Activated CD4-positive, alpha-beta T cell treated with anti-CD3 and anti-CD28 coated beads, Interleukin-2, amount 10 ng/mL, durations not matched to agents 24 days and 14 days (primary cell): ENCODE data around the gene PZP. TPM values are rescaled to one million over a fixed set of nuclear protein-coding genes. Genes with fewer than 3 reads are reported as not detected.

Source experiments
- DNase-seq: peaks from one replicate; pipeline ENCODE4 v3.0.0; 2022
- H3K27ac Mint-ChIP-seq: one replicate; pipeline ENCODE4 v1.8.0; 2022; ENCODE audit warnings: mild to moderate bottlenecking, mixed read lengths
- H3K27me3 Mint-ChIP-seq: one replicate; pipeline ENCODE4 v1.8.0; 2022; ENCODE audit warnings: mixed read lengths
- H3K36me3 Mint-ChIP-seq: one replicate; pipeline ENCODE4 v1.8.0; 2022; ENCODE audit warnings: low read depth, mild to moderate bottlenecking, mixed read lengths
- H3K4me1 Mint-ChIP-seq: one replicate; pipeline ENCODE4 v1.8.0; 2021; ENCODE audit warnings: mixed read lengths
- H3K4me3 Mint-ChIP-seq: one replicate; pipeline ENCODE4 v1.8.0; 2022; ENCODE audit warnings: mild to moderate bottlenecking, moderate library complexity, mixed read lengths
- H3K9me3 Mint-ChIP-seq: one replicate; pipeline ENCODE4 v1.8.0; 2021; ENCODE audit warnings: mixed read lengths
- intact Hi-C: fragments of 100-400 bp; cut with micrococcal nuclease; formaldehyde crosslinking; loops from one replicate; pipeline ENCODE4 v1.15.1; 2023
- total RNA-seq: library from RNA; stranded (reverse); gene quantifications from 2 replicates; pipeline ENCODE4 v1.2.3, GENCODE V29; 2022

The PZP gene
- total RNA-seq, 1 donor from 2014 or later, result not detected

- H3K36me3 Mint-ChIP-seq, result no peaks in the 10 kb centered on the region
- DNase-seq, result no peak
- no peaks in the 10 kb centered on the region for H3K9me3 Mint-ChIP-seq
- no peak overlapping the region for H3K27ac Mint-ChIP-seq
- H3K4me3 Mint-ChIP-seq, result no peak overlapping the region
- H3K27me3 Mint-ChIP-seq, result peaks cover 2% of the 10 kb centered on the region
- intact Hi-C loops, result no loop called here
- H3K4me1 Mint-ChIP-seq, result peaks cover 4% of the 10 kb centered on the region
Observed at GRCh38 chr12:9111525-9111924, 96.7 kb downstream of the PZP start.

GRCh38 chr12:9109737-9110491 lies 98.3 kb downstream of the PZP start:
- no peak overlapping the region for H3K27ac Mint-ChIP-seq

DNA sequence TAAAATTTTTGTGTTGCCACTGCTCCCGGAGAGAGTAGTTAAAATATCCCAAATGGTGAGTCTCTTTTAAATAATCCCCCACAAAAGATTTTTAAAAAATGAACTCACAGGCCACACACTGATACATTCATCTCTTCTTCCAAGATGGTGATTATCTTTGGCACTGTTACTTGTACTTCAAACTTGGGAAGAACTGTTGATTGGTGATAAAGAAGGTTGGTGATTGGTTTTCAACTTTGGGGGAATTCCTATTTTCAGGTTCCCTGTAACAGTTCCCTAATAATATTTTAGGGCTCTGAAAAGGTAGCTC lies 99.0 kb downstream of the PZP start:
- intact Hi-C loops, result no loop called here
- DNase-seq, result peak; percentile 8
- no peaks in the 10 kb centered on the region for H3K9me3 Mint-ChIP-seq
- no peak overlapping the region for H3K27ac Mint-ChIP-seq
- H3K27me3 Mint-ChIP-seq, result no peaks in the 10 kb centered on the region
- no peaks in the 10 kb centered on the region for H3K4me1 Mint-ChIP-seq
- no peak overlapping the region for H3K4me3 Mint-ChIP-seq
- H3K36me3 Mint-ChIP-seq, result no peaks in the 10 kb centered on the region

More at GRCh38 chr12:9109737-9110491, 98.3 kb downstream of the PZP start:
- no peaks in the 10 kb centered on the region for H3K9me3 Mint-ChIP-seq
- H3K4me1 Mint-ChIP-seq, result no peaks in the 10 kb centered on the region
- intact Hi-C loops, result no loop called here
- no peaks in the 10 kb centered on the region for H3K36me3 Mint-ChIP-seq
- H3K27me3 Mint-ChIP-seq, result no peaks in the 10 kb centered on the region
- peak; percentile 12 for DNase-seq
- H3K4me3 Mint-ChIP-seq, result no peak overlapping the region

DNA sequence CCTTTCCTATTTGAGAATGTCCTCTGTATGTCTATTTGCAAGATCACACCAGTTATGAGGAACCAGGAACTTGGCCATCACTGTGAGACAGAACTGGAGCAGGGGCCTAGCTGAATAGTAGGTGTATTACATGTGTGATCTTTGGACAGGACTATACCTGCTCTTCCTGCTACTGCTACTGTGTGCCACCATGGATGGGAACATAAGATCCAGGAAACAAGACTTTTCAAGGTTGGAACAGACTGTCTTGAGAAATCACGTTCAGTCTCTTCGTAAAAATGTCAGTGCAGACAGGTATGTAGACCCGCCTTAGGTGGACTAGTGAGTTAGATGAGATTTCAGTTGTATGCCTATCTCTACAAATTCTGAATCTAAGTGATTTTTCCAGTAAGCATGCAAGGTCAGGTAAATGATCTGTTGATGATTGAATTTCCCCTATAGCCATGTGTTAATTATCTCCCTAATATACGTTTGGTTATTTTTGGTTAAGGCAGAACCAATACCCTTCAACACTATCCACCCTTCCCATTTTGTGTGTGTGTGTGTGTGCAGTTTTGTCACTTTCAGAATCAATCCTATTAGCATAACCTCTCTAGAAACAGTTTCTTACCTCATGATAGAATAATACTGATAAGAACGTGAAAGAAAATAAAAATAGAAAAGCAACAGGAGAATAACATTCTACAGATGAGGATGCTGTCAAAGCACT lies 99.5 kb downstream of the PZP start:
- DNase-seq, result no peak
- no peaks in the 10 kb centered on the region for H3K9me3 Mint-ChIP-seq
- no peaks in the 10 kb centered on the region for H3K36me3 Mint-ChIP-seq
- intact Hi-C loops, result no loop called here
- H3K27ac Mint-ChIP-seq, result no peak overlapping the region
- H3K4me1 Mint-ChIP-seq, result peaks cover under 1% of the 10 kb centered on the region
- no peak overlapping the region for H3K4me3 Mint-ChIP-seq
- H3K27me3 Mint-ChIP-seq, result no peaks in the 10 kb centered on the region

GRCh38 chr12:9107542-9107873 lies 100.7 kb downstream of the PZP start:
- no peak for DNase-seq
- H3K4me1 Mint-ChIP-seq, result peaks cover 4% of the 10 kb centered on the region
- no peaks in the 10 kb centered on the region for H3K27me3 Mint-ChIP-seq
- no peak overlapping the region for H3K27ac Mint-ChIP-seq
- H3K36me3 Mint-ChIP-seq, result no peaks in the 10 kb centered on the region
- intact Hi-C loops, result no loop called here
- H3K4me3 Mint-ChIP-seq, result no peak overlapping the region
- H3K9me3 Mint-ChIP-seq, result no peaks in the 10 kb centered on the region

GRCh38 chr12:9106610-9107541 lies 101.3 kb downstream of the PZP start:
- Mint-ChIP-seq H3K36me3 (no peaks in the 10 kb centered on the region), H3K27me3 (no peaks in the 10 kb centered on the region), H3K9me3 (no peaks in the 10 kb centered on the region), H3K4me3 (no peak overlapping the region), H3K27ac (no peak overlapping the region), H3K4me1 (peaks cover 4% of the 10 kb centered on the region)
- DNase-seq, result no peak
- intact Hi-C loops, result no loop called here

DNA sequence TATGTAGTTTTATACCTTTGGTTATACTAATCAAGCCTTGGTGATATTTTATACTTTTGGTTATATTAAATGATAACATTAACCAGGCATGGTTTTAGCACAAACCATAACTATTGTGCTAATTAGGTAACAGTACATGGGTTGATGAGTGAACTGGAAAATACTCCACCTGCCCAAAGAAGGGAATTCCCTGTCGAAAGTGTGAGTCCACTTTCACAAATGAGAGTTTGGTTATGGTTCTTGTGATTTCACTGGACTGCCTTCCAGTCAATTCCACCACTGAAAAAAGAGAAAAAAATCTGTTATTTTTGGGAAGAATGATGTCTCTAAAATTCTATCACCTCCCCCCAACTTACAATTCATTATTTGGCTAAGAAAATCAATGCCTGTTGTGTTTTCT lies 102.1 kb downstream of the PZP start:
- Mint-ChIP-seq H3K36me3 (no peaks in the 10 kb centered on the region), H3K4me1 (peaks cover 4% of the 10 kb centered on the region), H3K27me3 (no peaks in the 10 kb centered on the region), H3K9me3 (no peaks in the 10 kb centered on the region), H3K4me3 (no peak overlapping the region), H3K27ac (no peak overlapping the region)
- intact Hi-C loops, result no loop called here
- no peak for DNase-seq

GRCh38 chr12:9104767-9105423 lies 103.3 kb downstream of the PZP start:
- no peak overlapping the region for H3K27ac Mint-ChIP-seq
- H3K36me3 Mint-ChIP-seq, result no peaks in the 10 kb centered on the region
- no peaks in the 10 kb centered on the region for H3K27me3 Mint-ChIP-seq
- no peaks in the 10 kb centered on the region for H3K9me3 Mint-ChIP-seq
- peaks cover 4% of the 10 kb centered on the region for H3K4me1 Mint-ChIP-seq
- intact Hi-C loops, result no loop called here
- H3K4me3 Mint-ChIP-seq, result no peak overlapping the region
- no peak for DNase-seq

DNA sequence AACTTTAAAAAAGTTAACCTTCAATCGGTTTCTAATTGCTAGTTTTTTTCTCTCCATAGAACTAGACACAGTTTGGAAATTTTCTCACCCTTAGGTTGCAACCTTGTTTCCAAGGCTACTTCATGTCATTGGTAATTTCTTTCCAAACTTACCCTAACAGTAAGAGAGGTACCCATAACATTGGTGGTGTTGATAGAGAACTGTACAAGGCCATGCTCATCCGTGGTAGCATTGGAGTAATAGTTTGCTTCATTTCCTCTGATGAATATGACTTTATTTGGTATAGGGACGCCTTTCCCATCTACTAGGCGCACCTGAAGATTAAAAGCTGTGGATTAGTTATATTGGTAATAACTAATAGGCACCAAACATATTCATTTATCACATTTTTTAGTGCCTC lies 104.1 kb downstream of the PZP start:
- no peaks in the 10 kb centered on the region for H3K27me3 Mint-ChIP-seq
- intact Hi-C loops, result no loop called here
- no peaks in the 10 kb centered on the region for H3K36me3 Mint-ChIP-seq
- H3K4me1 Mint-ChIP-seq, result peaks cover 4% of the 10 kb centered on the region
- no peak for DNase-seq
- no peaks in the 10 kb centered on the region for H3K9me3 Mint-ChIP-seq
- H3K4me3 Mint-ChIP-seq, result no peak overlapping the region
- H3K27ac Mint-ChIP-seq, result no peak overlapping the region

GRCh38 chr12:9103050-9103849 lies 104.9 kb downstream of the PZP start:
- Mint-ChIP-seq H3K27ac (no peak overlapping the region), H3K9me3 (no peaks in the 10 kb centered on the region), H3K27me3 (no peaks in the 10 kb centered on the region), H3K36me3 (no peaks in the 10 kb centered on the region), H3K4me3 (no peak overlapping the region), H3K4me1 (peaks cover 4% of the 10 kb centered on the region)
- intact Hi-C loops, result no loop called here
- no peak for DNase-seq

GRCh38 chr12:9101018-9101687 lies 107.0 kb downstream of the PZP start:
- no peaks in the 10 kb centered on the region for H3K36me3 Mint-ChIP-seq
- peaks cover 4% of the 10 kb centered on the region for H3K4me1 Mint-ChIP-seq
- no peaks in the 10 kb centered on the region for H3K27me3 Mint-ChIP-seq
- no peak for DNase-seq
- H3K4me3 Mint-ChIP-seq, result no peak overlapping the region
- intact Hi-C loops, result no loop called here
- H3K9me3 Mint-ChIP-seq, result no peaks in the 10 kb centered on the region
- no peak overlapping the region for H3K27ac Mint-ChIP-seq

DNA sequence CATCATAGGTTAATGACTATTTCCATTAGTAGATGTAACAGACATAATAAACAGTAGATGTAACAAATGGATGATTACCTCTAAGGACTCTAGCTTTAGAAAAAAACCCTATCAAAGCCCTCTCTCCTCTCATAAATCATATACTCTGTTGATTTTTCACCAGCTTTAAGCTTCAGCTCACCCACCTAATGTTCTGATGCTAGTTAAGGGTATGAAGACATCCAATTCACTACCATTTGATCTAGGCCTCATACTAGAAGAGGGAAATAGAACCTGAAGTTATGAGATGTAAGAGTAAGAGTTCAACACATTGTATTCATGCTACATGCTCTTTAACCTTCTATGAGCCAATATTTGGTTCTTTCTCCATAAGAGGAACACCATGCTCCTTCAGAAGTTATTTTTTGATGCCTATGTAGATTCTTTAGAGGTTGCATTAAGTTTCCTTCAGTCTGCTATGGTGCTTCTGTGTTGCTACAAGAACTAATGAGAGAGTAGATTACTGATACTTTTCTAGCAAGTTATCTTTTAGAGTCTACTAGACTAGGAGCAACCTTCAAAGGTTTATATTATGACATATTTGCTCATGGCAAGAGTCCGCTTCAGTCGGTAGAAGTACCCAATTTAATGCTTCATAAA lies 108.5 kb downstream of the PZP start:
- no peak overlapping the region for H3K27ac Mint-ChIP-seq
- peaks cover 4% of the 10 kb centered on the region for H3K4me1 Mint-ChIP-seq
- no peaks in the 10 kb centered on the region for H3K36me3 Mint-ChIP-seq
- intact Hi-C loops, result no loop called here
- DNase-seq, result no peak
- H3K9me3 Mint-ChIP-seq, result no peaks in the 10 kb centered on the region
- no peak overlapping the region for H3K4me3 Mint-ChIP-seq
- no peaks in the 10 kb centered on the region for H3K27me3 Mint-ChIP-seq
